ENCODE data around the gene SMIM36.
"Not testable (repeated sequence)": the region's sequence is repeated elsewhere in the genome, so short reads cannot be mapped to it uniquely, and the experiment has no call there.

The SMIM36 gene

DNA sequence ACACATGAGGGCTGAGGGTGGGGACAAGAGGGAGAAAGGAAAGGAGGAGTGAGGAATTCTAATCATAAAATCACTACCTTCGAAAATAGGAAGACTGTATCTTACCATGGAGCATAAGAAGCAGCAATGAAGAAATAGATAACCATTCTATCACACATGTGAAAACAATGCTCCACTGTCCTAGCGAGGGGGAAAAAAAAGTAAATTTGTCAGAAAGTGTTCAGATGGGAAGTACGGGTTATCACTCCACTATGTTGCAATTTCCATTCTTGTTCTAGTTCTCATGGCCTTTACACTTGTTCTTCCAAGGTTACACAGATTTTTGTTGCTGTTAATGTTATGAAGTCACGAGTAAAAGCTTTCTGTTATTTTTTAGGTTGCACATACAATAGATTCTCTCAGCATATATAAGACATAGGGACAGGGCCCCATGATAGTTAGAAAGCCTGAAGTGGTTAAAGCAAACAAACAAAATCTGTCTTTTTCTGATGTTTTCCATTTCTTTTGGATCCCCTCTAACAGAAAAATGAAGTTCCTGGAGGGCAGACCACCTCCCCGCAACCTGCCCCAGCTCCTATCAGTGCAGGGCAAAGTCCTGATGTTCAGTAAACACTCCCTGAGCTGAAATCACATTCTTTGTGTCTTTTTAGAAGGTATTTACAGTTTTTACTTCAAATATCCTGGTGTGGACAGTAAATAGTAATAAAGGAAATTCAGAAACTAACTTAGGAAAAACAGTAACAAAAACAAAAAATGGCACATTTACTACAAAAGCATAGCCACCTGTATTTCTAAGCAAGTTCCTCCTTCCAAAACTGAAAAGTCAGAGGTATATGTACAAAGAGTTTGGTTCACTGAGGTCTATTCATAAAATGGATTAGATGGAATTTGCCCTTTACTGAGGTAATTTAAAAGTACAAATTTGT is 103.3 kb downstream of the SMIM36 start:
- Histone ChIP-seq H3K9me3 (ENCODE audit: control insufficient read depth in 5 of 5, low read length in 5 of 5) (no peaks in the 10 kb centered on the region), H3K9ac (ENCODE audit: low read length in 5 of 5) (peak overlapping the region in 2 of 5 donors; percentile 67 to 68), H3K4me1 (ENCODE audit: control insufficient read depth in 5 of 5, insufficient read depth in 5 of 5, low read length in 5 of 5) (peaks cover 0 to 45% (median 29%) of the 10 kb centered on the region in 5 donors), H3K36me3 (ENCODE audit: control insufficient read depth in 5 of 5, insufficient read depth in 5 of 5, low read length in 5 of 5) (peaks cover 60 to 84% (median 78%) of the 10 kb centered on the region in 5 donors), H3K27me3 (ENCODE audit: control insufficient read depth in 5 of 5, insufficient read depth in 4 of 5, low read length in 5 of 5) (no peaks in the 10 kb centered on the region), H3K27ac (ENCODE audit: low read depth, low read length) (peak overlapping the region; percentile 97), H3K4me3 (ENCODE audit: low read depth in 1 of 5, low read length in 5 of 5) (peak overlapping the region in 1 of 5 donors; percentile 20)

DNA sequence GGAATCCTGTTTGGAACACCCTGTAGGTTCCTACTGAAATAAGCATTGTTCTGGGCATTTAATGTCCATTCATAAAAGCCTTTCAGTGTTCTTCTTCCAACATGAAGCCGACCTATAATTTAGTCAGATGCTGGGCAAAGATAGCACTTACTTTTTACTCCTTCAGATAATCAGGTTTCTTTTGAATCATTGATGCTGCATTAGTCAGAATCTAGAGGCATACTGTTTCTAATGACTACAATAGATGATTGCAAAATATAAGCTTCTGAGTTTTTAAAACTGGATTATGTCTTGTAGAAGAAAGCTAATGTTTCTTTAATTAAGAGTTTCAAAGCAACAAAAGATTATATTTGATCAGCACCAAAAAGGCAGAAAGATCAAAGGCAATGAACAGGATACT is 105.7 kb downstream of the SMIM36 start:
- Histone ChIP-seq H3K36me3 (ENCODE audit: control insufficient read depth in 5 of 5, insufficient read depth in 5 of 5, low read length in 5 of 5) (peaks cover 66 to 81% (median 78%) of the 10 kb centered on the region in 5 donors), H3K4me1 (ENCODE audit: control insufficient read depth in 5 of 5, insufficient read depth in 5 of 5, low read length in 5 of 5) (peaks cover 0 to 30% (median 19%) of the 10 kb centered on the region in 5 donors), H3K9ac (ENCODE audit: low read length in 5 of 5) (peak overlapping the region in 1 of 5 donors; percentile 2), H3K27me3 (ENCODE audit: control insufficient read depth in 5 of 5, insufficient read depth in 4 of 5, low read length in 5 of 5) (no peaks in the 10 kb centered on the region), H3K4me3 (ENCODE audit: low read depth in 1 of 5, low read length in 5 of 5) (no peak overlapping the region), H3K27ac (ENCODE audit: low read depth, low read length) (peak overlapping the region; percentile 61), H3K9me3 (ENCODE audit: control insufficient read depth in 5 of 5, low read length in 5 of 5) (no peaks in the 10 kb centered on the region)

DNA sequence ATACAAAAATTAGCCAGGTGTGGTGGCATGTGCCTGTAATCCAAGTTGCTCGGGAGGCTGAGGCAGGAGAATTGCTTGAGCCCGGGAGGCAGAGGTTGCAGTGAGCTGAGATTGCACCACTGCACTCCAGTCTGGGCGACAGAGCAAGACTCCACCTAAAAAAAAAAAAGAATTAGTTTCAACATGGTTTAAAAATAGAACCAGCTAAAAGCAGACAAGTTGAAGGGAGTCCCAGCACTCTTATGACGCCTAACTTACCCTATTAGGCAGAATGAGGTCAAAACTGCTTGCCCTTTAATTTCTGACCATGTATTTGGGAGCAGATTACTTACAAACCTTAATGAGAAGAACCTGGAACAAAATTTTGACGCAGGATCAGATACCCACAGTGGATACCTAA is 107.1 kb downstream of the SMIM36 start:
- H3K36me3 ChIP-seq (ENCODE audit: control insufficient read depth in 5 of 5, insufficient read depth in 5 of 5, low read length in 5 of 5): peaks cover 64 to 81% (median 77%) of the 10 kb centered on the region in 5 donors
- not testable (repeated sequence) for H3K9ac ChIP-seq (ENCODE audit: low read length in 5 of 5); H3K27me3 ChIP-seq (ENCODE audit: control insufficient read depth in 5 of 5, insufficient read depth in 4 of 5, low read length in 5 of 5); H3K9me3 ChIP-seq (ENCODE audit: control insufficient read depth in 5 of 5, low read length in 5 of 5); H3K4me3 ChIP-seq (ENCODE audit: low read depth in 1 of 5, low read length in 5 of 5)
- peaks cover 0 to 19% (median 13%) of the 10 kb centered on the region in 5 donors for H3K4me1 ChIP-seq (ENCODE audit: control insufficient read depth in 5 of 5, insufficient read depth in 5 of 5, low read length in 5 of 5)
- peak overlapping the region; percentile 69 for H3K27ac ChIP-seq (ENCODE audit: low read depth, low read length)

DNA sequence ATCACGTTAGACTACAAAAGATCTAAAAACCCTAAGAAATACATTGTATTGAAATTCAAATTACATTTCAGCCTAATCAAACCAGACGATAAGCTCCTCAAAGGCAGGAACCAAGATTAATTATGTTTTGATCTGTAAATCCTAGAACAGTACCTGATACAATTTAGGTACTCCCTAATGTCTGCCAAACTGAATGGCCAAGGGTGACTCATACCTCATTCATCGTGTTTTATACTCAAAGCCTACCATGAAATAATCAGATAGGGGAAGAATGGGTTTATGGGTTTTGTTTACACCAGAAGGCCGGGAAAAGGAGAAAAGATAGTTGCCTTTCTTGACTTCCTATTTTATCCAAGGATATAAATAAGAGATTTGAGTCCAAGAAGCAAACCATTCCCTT is 108.9 kb downstream of the SMIM36 start:
- H3K4me3 ChIP-seq (ENCODE audit: low read depth in 1 of 5, low read length in 5 of 5): no peak overlapping the region
- no peak overlapping the region for H3K9ac ChIP-seq (ENCODE audit: low read length in 5 of 5)
- H3K4me1 ChIP-seq (ENCODE audit: control insufficient read depth in 5 of 5, insufficient read depth in 5 of 5, low read length in 5 of 5): peaks cover 0 to 8% (median 4%) of the 10 kb centered on the region in 5 donors
- no peaks in the 10 kb centered on the region for H3K9me3 ChIP-seq (ENCODE audit: control insufficient read depth in 5 of 5, low read length in 5 of 5)
- H3K36me3 ChIP-seq (ENCODE audit: control insufficient read depth in 5 of 5, insufficient read depth in 5 of 5, low read length in 5 of 5): peaks cover 58 to 75% (median 72%) of the 10 kb centered on the region in 5 donors
- peak overlapping the region; percentile 69 for H3K27ac ChIP-seq (ENCODE audit: low read depth, low read length)
- H3K27me3 ChIP-seq (ENCODE audit: control insufficient read depth in 5 of 5, insufficient read depth in 4 of 5, low read length in 5 of 5): no peaks in the 10 kb centered on the region
